Esophagus mucosa (tissue), 1 donor: ENCODE results near the gene SELENOS. TPM values are rescaled to one million over a fixed set of nuclear protein-coding genes. Genes with fewer than 3 reads are reported as not detected.

Experiments
- ATAC-seq: fragments of 200-7000 bp; cut with Tn5 transposase; one replicate; pipeline ENCODE4 v1.9.1; 2020
- total RNA-seq: library from RNA; stranded (reverse); gene quantifications from one replicate; pipeline ENCODE4 v1.2.4, GENCODE V29; 2023
- donor health status: DM: yes; HTN: yes; CAD: no.

The SELENOS gene
- total RNA-seq, 1 donor from 2014 or later = 37.8 TPM

- ATAC-seq = peak; percentile 63
These were observed 26.1 kb downstream of the SELENOS start for GRCh38 chr15:101250873-101251829.

GRCh38 chr15:101250341-101250831 lies 26.9 kb downstream of the SELENOS start:
- ATAC-seq = peak; percentile 36

- ATAC-seq = no peak
These were observed 29.0 kb downstream of the SELENOS start for GRCh38 chr15:101248274-101248673.

- no peak for ATAC-seq
These were observed 30.2 kb downstream of the SELENOS start for GRCh38 chr15:101246824-101247745.

- ATAC-seq = no peak
These were observed 30.9 kb downstream of the SELENOS start for GRCh38 chr15:101246391-101246790.

GRCh38 chr15:101244889-101245668 lies 32.2 kb downstream of the SELENOS start:
- ATAC-seq = no peak

- no peak for ATAC-seq
These were observed 33.1 kb downstream of the SELENOS start for GRCh38 chr15:101244036-101244781.

- no peak for ATAC-seq
These were observed 33.9 kb downstream of the SELENOS start for GRCh38 chr15:101243420-101243819.

- ATAC-seq = no peak
These were observed 34.3 kb downstream of the SELENOS start for GRCh38 chr15:101242999-101243336.

GRCh38 chr15:101242160-101242998 lies 34.9 kb downstream of the SELENOS start:
- peak; percentile 59 for ATAC-seq

- ATAC-seq = no peak
These were observed 36.9 kb downstream of the SELENOS start for GRCh38 chr15:101240358-101240757.

- ATAC-seq = no peak
These were observed 37.6 kb downstream of the SELENOS start for GRCh38 chr15:101239724-101240136.

GRCh38 chr15:101237251-101237650 lies 40.0 kb downstream of the SELENOS start:
- ATAC-seq = no peak

GRCh38 chr15:101233651-101234280 lies 43.5 kb downstream of the SELENOS start:
- peak; percentile 27 for ATAC-seq

- ATAC-seq = peak; percentile 48
These were observed 44.6 kb downstream of the SELENOS start for GRCh38 chr15:101232677-101233076.

- no peak for ATAC-seq
These were observed 49.0 kb downstream of the SELENOS start for GRCh38 chr15:101228313-101228712.

GRCh38 chr15:101225658-101226057 lies 51.6 kb downstream of the SELENOS start:
- no peak for ATAC-seq
